Measurements from ENCODE around the gene KRT79.
"Not testable (repeated sequence)": the region's sequence is repeated elsewhere in the genome, so short reads cannot be mapped to it uniquely, and the experiment has no call there.

Gene KRT79

GRCh38 chr12:52833922-52834726 lies at the start of gene KRT79:
KRT79 (minus strand) TSS chr12:52834311; CDS start chr12:52834260, 51 bp downstream.
- DNase-seq, result no peak

GRCh38 chr12:52880499-52880898 lies 46.4 kb upstream of the KRT79 start:
- DNase-seq, result not testable (repeated sequence)

- peak; percentile 74 for DNase-seq
These were observed 45.6 kb upstream of the KRT79 start for GRCh38 chr12:52879394-52880351.

GRCh38 chr12:52878507-52879393 lies 44.6 kb upstream of the KRT79 start:
- DNase-seq, result no peak

DNA sequence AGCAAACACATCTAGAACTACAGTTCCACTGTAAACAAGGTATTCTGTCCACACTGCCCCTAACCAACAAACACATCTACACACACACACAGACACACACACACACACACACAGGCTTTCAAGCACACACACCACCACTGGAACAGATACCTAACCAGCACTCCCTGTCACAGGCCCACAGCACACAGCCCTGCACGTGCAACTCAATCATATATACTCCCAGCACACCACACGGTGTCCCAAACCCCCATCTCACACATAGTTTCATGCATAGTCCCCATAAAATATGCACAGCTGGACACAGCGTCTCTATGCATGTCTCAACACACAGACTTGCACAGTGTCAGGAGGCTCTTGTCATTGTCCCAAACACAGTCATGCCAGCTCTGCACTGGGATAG lies 43.1 kb upstream of the KRT79 start:
- no peak for DNase-seq

GRCh38 chr12:52876372-52876771 lies 42.3 kb upstream of the KRT79 start:
- no peak for DNase-seq

DNA sequence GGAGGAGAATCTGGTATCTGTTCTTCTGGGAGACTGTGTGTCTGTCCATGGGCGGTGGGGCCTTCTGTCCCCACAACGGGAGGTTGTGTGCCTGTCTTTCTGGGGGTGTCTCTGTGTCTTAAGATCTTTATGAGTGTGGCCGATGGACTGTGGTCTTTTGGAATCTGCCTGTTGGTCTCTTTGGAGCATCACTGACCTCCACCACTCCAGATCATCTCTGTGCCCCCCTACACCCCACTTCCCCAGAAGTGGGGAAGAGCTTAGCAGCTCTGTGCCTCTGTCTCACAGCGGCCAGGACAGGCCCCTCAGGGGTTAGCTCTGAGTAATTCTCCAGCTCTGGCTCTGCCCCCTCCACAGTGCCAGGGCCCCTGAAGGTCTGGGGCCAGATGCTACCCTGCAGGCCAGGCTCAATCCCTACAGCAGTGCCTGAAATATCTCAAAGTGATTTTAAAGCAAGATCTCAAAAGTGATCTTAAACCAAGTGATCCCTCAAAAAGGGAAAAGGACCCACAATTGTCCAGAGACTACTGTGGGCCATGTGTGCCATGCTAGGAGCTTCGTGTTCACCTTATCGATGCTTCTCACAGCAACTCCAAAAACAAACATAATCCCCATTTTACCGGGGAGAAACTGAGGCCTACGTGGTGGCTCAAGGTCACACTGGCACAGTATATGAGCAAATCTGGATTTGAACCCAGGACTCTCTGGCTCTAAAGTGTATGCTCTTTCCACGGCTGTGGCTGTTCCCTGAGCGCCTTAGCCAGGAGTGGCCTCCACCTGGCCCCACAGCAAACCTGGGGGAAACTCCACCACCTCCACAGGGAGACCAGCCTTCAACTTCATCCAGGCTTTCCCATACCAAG lies 40.7 kb upstream of the KRT79 start:
- no peak for DNase-seq

- peak; percentile 83 for DNase-seq
These were observed 39.9 kb upstream of the KRT79 start for GRCh38 chr12:52873832-52874572.

DNA sequence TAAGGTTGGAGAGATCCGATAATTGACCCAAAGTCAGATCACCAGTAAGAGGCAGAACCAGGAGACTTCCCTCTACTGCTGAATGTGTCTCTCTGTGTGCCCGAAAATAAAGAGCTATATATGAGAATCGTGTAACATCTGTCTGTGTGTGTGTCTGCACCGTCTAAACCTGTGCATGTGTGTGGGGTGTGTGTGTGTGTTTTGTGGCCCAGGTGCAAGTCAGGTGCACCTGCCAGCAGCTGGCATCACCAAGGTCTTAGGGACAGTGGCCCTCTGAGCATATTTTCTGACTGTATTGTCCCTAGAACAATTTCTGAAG lies 39.4 kb upstream of the KRT79 start:
- DNase-seq, result no peak

GRCh38 chr12:52872644-52873389 lies 38.7 kb upstream of the KRT79 start:
- no peak for DNase-seq

DNA sequence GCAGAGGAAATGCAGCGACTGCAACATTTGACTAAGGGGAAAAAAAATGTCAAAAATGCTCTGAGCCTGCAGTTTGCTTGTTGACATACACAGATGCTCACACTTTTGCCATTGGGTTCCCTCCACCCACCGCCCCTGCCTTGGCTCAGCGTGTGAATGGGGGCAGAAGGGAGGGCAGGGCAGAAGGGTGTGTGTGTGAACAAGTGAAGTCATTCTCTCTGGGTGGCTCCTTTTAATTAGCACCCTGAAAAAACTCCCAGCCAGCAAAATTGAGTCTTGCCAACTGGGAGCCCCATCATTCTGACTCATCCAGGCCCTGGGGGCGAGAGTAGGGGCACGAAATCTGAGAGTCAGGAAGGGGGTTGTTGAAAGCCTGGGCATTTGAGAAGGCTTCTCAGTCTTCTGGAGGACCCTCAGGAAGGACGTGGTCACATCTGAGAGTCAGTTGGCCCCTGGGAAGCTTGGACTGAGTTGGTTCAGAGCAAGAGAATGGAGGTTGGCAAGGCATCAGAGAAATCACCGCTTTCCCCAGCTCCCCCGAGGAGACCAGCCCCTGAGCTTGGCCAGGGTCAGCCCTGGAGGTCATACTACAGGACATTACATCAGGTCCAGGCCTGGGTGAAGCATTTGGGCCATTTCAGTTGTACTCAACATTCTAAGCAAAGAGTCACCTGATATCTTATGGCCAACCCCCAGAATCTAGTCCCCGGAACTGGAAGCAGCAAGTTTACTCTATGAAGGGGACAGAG lies 37.4 kb upstream of the KRT79 start:
- peak; percentile 59 for DNase-seq

GRCh38 chr12:52870361-52871290 lies 36.5 kb upstream of the KRT79 start:
- peak; percentile 41 for DNase-seq

DNA sequence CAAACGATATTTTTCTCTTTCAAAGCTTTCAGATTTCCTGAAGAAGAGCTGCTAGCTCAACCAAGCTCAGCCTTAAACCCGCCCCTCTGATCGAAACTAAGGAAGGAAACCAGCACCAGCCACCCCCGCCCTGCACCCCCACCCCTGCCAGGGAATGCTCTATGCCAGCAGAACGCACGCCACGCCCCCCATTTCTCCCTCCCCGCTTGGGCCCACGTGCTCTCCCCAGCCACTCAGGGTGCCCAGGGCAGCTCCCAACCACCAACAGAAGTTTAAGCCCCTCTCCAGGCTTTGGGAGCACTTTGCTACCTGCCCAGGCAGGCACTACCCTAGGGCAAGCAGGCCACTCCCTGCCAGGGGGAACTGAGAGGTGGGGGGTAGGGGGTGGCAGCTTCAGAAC lies 33.5 kb upstream of the KRT79 start:
- DNase-seq, result peak; percentile 75

DNA sequence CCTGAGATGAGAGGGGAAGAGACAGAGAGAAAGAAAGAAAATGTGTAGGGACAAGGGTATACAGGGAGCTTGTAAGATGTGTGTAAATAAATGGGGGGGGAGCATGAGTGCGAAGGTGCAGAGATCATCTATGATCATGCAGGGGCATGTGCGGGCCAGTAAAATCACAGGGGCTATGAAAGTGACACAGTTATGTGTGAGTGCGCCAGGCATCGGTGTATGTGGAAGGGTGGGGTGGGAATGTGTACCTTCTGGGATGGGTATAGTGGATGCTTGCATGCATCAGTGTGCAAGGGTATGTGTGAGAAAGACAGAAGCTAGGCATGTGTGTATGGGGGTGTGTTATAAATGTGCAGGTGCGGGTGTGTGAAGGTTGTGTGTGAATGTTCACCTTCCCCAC lies 33.0 kb upstream of the KRT79 start:
- no peak for DNase-seq

DNA sequence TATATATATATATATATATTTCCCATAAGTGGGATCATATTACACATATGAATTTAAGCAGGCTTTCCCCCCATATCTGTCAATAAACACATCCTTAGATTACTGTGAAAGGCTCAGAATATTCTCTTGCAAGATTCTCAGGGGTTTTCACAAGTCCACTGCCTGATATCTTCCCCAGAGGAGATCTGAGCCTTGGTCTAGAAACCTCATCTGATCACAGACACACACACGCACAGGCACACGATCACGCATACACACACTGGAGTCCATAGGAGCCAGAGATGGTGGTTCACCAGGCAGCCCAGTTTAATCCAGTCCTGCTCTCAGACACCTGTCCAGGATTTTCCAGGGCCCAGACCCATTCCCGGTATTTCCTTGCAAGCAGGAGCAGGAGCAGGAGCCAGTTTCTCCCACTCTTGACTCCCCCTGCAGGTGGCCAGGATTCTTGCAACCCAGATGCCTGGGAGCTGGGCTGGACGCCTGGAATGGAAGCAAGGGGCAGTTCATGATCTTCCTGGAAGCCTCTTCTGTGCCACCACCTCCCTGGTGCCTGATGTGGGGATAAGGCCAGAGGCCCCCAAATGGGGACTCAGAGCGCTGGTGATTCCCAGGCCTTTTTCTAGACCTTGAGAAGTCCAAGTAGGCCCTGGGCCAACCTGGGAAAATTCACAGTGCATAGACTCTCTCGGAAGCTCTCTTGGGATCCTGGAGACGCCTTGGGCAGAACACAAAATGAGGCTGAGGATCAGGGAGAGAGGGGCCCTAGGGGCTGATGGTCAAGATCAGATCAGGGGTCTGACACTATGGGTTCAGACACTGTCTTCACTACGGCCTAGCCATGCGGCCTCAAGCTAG lies 31.2 kb upstream of the KRT79 start:
- DNase-seq, result peak; percentile 49

- DNase-seq, result no peak
These were observed 27.9 kb upstream of the KRT79 start for GRCh38 chr12:52862023-52862422.

DNA sequence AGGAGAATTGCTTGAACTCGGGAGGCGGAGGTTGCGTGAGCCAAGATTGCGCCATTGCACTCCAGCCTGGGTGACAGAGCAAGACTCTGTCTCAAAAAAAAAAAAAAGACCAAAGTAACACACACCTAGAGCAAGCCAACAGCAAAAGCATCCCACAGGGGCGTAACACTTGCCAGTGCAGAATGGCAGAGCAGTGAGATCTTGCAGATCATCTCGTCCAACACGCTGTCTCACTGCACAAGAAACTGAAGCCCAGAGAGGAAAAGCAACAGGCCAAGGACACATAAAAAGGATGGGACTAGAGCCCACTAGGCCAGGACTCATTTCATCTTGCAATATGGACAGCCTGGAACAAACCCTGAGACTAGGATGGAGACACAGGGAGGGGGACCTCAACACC lies 27.4 kb upstream of the KRT79 start:
- no peak for DNase-seq
